ENCODE measurements around the gene FOXL1.

DNA sequence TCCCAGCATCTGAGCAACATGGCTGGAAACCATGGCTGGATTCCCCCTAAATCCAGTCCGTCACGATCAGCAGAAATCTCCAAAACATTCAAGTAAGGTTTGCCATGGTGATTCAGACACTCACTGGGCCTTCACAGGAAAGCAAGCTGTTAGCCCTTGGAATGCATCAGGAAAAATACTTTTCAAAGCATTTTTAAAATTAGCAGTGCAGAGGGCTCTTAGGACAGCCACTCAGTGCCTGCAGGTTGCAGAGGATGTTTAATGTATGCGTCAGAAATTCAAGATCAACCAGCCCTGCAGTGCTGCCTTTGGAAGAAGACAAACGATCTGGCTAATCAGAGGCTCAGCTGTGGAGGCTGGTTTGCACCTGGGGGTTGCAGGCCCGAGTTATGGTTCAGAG is 50.3 kb downstream of the FOXL1 start:
- TF ChIP-seq, protein P1, sequence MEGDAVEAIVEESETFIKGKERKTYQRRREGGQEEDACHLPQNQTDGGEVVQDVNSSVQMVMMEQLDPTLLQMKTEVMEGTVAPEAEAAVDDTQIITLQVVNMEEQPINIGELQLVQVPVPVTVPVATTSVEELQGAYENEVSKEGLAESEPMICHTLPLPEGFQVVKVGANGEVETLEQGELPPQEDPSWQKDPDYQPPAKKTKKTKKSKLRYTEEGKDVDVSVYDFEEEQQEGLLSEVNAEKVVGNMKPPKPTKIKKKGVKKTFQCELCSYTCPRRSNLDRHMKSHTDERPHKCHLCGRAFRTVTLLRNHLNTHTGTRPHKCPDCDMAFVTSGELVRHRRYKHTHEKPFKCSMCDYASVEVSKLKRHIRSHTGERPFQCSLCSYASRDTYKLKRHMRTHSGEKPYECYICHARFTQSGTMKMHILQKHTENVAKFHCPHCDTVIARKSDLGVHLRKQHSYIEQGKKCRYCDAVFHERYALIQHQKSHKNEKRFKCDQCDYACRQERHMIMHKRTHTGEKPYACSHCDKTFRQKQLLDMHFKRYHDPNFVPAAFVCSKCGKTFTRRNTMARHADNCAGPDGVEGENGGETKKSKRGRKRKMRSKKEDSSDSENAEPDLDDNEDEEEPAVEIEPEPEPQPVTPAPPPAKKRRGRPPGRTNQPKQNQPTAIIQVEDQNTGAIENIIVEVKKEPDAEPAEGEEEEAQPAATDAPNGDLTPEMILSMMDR (IDR thresholded peaks at IDR 0.05): no peak
- TF ChIP-seq ZFX (IDR thresholded peaks at IDR 0.05; ENCODE audit: borderline replicate concordance): no peak
